GM12801 (cell line): ENCODE data around the gene TMEM94.

Experiments
- TF ChIP-seq, protein P1 (sequence below): IDR thresholded peaks from one replicate; pipeline ENCODE4 v1.5.1; 2011; ENCODE audit warnings: control low read depth; ENCODE audit not compliant: insufficient read length; ENCODE audit errors: extremely low read depth

TMEM94 gene

DNA sequence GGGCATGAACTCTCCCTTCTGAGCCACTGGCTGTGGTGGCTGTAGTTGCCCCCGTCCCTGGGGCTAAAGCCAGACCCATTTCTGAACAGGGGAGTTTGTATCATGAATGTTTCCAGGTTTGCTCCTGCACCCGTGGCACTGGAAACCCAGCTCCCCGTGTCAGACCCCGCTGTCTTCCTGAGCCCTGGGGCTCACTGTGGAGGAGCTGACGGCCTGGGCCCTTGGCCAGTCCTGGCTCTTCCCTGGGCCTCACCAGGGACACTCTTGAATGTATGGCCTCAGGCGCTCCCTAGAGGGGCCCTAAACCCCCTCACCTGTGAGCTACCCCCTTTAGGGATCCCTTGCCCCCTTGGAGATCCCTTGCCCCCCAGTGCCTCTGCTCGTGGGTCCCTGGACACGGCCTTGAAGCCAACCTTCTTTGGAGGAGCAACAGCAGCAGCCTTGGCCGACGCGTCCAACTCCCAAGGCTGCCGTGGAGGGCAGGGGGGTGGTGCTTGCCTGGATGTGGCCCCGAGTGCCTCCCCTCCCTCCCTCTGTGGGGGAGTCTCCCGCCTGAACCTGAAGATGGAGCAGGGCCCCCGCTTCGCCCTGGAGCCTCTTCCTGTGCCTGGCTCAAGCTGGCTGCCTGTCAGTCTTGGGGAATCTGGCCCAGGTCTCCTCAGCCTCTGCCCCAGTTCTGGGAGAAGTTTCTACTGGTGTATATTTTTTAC is 43.0 kb downstream of the TMEM94 start:
- TF ChIP-seq, protein P1, sequence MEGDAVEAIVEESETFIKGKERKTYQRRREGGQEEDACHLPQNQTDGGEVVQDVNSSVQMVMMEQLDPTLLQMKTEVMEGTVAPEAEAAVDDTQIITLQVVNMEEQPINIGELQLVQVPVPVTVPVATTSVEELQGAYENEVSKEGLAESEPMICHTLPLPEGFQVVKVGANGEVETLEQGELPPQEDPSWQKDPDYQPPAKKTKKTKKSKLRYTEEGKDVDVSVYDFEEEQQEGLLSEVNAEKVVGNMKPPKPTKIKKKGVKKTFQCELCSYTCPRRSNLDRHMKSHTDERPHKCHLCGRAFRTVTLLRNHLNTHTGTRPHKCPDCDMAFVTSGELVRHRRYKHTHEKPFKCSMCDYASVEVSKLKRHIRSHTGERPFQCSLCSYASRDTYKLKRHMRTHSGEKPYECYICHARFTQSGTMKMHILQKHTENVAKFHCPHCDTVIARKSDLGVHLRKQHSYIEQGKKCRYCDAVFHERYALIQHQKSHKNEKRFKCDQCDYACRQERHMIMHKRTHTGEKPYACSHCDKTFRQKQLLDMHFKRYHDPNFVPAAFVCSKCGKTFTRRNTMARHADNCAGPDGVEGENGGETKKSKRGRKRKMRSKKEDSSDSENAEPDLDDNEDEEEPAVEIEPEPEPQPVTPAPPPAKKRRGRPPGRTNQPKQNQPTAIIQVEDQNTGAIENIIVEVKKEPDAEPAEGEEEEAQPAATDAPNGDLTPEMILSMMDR, result no peak

DNA sequence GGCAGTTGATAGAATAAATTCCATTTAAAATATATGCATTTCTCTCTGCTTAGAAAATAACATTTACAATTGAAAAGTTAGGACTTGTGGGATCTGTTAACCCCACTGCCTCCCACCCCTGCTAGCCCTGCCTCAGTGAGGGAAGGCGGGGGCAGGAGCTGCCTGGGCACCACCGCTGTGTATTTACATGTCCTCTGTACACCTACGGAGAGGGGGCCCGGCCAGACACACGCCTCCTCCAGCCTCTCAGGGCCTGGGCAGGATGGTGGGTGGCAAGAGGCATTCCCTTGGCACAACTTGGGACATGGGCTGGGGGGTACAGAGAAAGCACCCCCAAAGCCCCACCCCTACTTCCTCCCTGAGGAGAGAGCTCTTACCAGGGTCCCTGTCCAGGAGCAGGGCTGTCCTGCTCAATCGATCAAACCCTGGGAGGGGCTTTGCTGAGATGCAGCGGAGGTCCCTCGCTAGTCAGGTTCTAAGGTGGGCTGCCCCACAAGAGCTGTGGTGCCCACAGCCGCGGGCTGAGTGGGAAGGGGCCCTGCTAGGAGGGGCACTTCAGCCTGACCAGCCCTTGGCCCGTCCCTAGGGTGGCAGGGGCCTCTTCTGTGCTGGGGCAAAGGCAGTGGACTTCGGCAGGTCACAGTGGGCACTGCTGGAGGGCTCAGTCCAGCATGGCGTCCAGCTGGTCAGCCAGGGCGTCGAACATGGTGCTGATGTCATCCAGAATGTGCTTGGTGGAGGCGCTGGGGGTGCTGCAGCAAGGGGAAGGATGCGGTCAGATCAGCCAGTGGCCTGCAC is 44.2 kb downstream of the TMEM94 start:
- TF ChIP-seq, protein P1, result no peak

DNA sequence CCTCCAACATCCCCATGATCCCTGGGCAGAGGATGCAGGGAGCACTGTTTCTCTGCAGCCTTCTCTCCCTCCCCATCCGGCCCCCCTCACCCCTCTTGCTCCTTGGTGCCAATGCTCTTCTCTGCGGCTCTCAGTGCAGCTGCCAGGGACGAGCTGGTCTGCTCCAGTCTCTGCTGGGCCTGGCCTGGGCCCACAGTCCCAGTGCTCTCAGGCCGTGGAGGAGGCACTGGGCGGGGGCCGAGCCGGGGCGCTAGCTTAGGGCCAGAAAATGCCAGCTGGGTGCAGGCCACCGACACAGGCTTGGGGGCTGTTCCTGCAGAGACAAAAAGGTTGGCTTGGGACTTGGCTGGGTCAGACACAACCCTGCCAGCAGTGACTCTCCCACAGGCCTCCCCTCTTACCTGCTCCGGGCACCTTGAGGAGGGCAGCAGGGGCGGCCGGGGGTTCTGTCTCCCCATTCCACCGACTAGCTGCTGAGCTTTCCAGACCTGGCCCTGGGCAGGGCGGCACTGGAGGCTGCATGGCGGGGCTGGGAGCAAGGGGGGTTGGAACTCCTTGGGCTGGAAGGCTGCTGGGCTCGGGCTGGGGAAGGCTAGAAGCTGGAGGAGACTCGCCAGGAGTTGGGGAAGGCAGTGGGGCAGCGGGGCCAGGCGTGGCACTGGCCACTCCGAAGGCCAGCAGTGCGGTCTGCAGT is 45.1 kb downstream of the TMEM94 start:
- TF ChIP-seq, protein P1, result no peak

DNA sequence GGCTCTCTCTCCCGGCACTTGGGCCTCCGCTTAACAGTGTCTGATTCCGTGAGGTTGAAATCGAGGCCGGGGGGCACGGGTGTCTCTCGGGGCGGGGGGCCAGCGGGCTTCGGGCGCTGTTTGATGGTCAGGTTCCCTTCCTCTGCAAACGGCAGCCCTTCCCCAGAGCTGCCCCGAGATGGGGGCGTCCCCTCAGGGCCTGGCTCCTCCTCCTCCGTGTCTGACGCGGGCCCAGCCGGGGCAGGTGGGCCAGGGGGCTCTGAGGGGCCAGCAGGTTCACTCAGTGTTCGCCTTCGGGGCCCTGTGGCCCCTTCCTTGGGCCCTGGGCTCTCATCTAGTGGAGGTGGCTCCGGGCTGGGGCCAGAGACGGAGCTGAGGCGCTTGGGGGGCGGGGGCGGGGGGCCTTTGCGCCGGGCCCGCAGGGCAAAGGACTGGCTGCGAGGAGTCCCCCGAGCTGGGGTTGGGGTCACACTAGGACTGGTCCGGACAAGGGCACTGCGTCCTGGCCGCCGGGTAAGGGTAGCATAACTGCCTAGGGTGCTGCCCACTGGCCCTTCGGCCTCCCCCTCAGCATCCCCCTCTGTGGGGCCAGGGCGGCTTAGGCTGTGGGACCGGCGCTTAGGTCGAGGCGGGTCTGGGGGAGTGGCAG is 45.8 kb downstream of the TMEM94 start:
- TF ChIP-seq, protein P1, result no peak

DNA sequence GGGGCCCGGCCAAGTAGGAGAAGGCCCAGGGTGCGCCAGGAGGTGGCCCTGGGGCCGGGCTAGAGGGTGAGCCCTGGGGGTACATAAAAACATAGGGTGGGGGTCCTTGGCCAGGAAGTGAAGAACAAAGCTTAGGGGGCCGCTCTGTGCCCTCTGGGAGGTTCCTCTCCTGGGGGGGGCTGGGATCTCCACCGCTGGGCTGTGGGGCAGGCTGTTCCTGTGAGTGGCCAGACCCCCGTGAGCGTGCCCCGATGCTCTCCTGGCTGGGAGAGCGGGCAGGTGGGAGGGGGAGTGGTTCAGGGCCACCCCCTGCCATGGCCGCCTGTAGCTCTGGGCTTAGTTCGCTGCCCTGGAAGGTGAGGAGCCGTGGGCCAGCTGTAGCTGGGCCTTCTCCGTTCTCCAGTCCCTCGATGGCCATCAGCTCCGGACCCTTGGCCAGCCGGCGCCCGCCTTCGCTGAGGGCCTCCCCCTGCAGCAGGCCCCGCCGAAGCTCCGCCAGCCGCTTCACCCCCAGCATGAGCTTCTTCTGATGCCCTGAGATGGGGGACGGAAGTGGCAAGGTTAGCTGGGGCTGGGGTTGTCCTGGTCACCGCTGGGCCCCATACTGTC is 46.4 kb downstream of the TMEM94 start:
- TF ChIP-seq, protein P1, result no peak

DNA sequence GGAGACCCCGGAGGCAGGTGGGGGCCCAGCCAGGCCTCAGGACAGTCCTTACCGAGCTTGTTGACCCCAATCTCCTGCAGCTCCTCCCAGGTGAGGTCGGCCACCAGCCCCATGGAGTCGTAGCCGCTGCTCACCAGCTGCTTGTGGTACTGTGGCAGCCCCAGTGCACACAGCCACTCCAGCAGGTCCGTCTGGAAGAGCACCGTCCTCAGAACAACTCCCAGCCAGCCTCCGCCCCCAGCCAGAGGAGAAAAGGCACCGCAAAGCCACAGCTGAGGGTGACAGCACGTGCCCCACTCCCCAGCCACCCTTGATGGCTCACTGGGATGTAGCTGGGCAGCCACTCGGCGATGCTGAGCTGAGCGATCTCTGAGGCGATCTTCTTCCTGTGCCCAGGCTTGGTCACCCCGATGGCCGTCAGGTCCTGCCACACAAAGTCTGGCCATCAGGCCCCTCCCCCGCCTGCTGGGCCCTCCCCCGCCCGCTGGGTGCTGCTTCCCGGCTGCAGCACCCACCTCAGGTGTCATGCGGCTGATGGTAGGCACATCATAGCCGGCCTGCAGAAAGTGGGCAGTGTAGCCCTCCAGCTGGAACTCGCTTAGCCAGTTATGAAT is 47.0 kb downstream of the TMEM94 start:
- TF ChIP-seq, protein P1, result no peak
